ENCODE measurements around the gene QKI.

GRCh38 chr6:163496205-163496604, 81.7 kb downstream of the QKI start:
- TF ChIP-seq CTCF (conservative IDR thresholded peaks at IDR 0.05): no peak
- TF ChIP-seq EZH2 (IDR thresholded peaks at IDR 0.05; ENCODE audit: low read depth): no peak

Measured in PC-9 (cell line).